SK-N-SH (cell line): ENCODE measurements around the gene VPS33B. TPM values are rescaled to one million over a fixed set of nuclear protein-coding genes. Genes with fewer than 3 reads are reported as not detected.

Experiments used
- CTCF ChIA-PET: fragments of 300-600, 350-600 bp; formaldehyde crosslinking; extraction: SDS; loops from one replicate; lab custom pipeline; 2021; lab: Yijun Ruan, JAX
- POLR2A ChIA-PET: fragments of 350-600 bp; sonication (Branson Sonifier 250); formaldehyde crosslinking; extraction: SDS; loops from one replicate; lab custom pipeline; 2020; ENCODE audit warnings: antibody characterized with exemption, inconsistent platforms; lab: Yijun Ruan, JAX
- DNase-seq: peaks from one replicate; pipeline ENCODE4 v3.0.0; 2012
- H2AFZ ChIP-seq: fragments of 200-600 bp; sonication (generic); 2 replicates; pipeline ENCODE4 v1.8.1; 2016; ENCODE audit warnings: antibody characterized with exemption, mild to moderate bottlenecking, low read depth
- H3F3A ChIP-seq: fragments of 200-600 bp; sonication (generic); replicated peaks from 2 replicates; pipeline ENCODE3; 2016; ENCODE audit warnings: antibody characterized with exemption, mild to moderate bottlenecking; ENCODE audit not compliant: insufficient read depth
- H3K27ac ChIP-seq, 2 experiments: fragments of 200-500 bp in 1 of 2; fragments of 200-600 bp in 1 of 2; sonication (Bioruptor generic) in 1 of 2; sonication (generic), shearing (Covaris generic) in 1 of 2; 2 replicates each; pipeline versions ENCODE4 v1.5.1 to v1.6.1; 2014 to 2016; ENCODE audit warnings: low read depth in 2 of 2, inconsistent platforms in 1 of 2, low read length in 1 of 2, mild to moderate bottlenecking in 1 of 2, mixed read lengths in 1 of 2
- H3K27me3 ChIP-seq: fragments of 200-600 bp; sonication (generic), shearing (Covaris generic); 2 replicates; pipeline ENCODE4 v1.6.1; 2016; ENCODE audit warnings: mixed run types; ENCODE audit not compliant: insufficient read depth
- H3K36me3 ChIP-seq, 2 experiments: fragments of 200-500 bp in 1 of 2; fragments of 200-600 bp in 1 of 2; sonication (Bioruptor generic) in 1 of 2; sonication (generic) in 1 of 2; replicated peaks in 1 of 2; 2 replicates each; pipeline versions ENCODE3 to v1.5.1; 2014 to 2016; ENCODE audit warnings: low read length in 1 of 2, mild to moderate bottlenecking in 1 of 2; ENCODE audit not compliant: insufficient read depth in 2 of 2, control insufficient read depth in 1 of 2
- H3K4me1 ChIP-seq, 2 experiments: fragments of 200-500 bp in 1 of 2; fragments of 200-600 bp in 1 of 2; sonication (Bioruptor generic) in 1 of 2; sonication (generic), shearing (Covaris generic) in 1 of 2; 2 replicates each; pipeline versions ENCODE4 v1.5.1 to v1.6.1; 2014 to 2016; ENCODE audit warnings: low read depth in 1 of 2, low read length in 1 of 2, mixed run types in 1 of 2; ENCODE audit not compliant: insufficient read depth in 2 of 2, control insufficient read depth in 1 of 2
- H3K4me2 ChIP-seq: fragments of 200-600 bp; sonication (generic), shearing (Covaris generic); 2 replicates; pipeline ENCODE4 v1.6.1; 2017; ENCODE audit warnings: mixed run types
- H3K4me3 ChIP-seq, 2 experiments: fragments of 200-500 bp in 1 of 2; fragments of 200-600 bp in 1 of 2; sonication (Bioruptor generic) in 1 of 2; sonication (generic), shearing (Covaris generic) in 1 of 2; 2 replicates each; pipeline versions ENCODE4 v1.5.1 to v1.8.1; 2014 to 2016; ENCODE audit warnings: low read depth in 2 of 2, inconsistent platforms in 1 of 2, low read length in 1 of 2, mild to moderate bottlenecking in 1 of 2, mixed read lengths in 1 of 2, moderate library complexity in 1 of 2
- H3K79me2 ChIP-seq: fragments of 200-600 bp; sonication (generic); 2 replicates; pipeline ENCODE4 v1.8.1; 2017; ENCODE audit warnings: mild to moderate bottlenecking; ENCODE audit not compliant: insufficient read depth
- H3K9ac ChIP-seq: fragments of 200-600 bp; sonication (generic); 2 replicates; pipeline ENCODE4 v1.6.1; 2017; ENCODE audit warnings: mixed run types
- H3K9me2 ChIP-seq: fragments of 200-600 bp; sonication (generic); 2 replicates; pipeline ENCODE4 v1.6.1; 2017; ENCODE audit warnings: mixed run types
- H3K9me3 ChIP-seq: fragments of 200-600 bp; sonication (generic); 2 replicates; pipeline ENCODE4 v1.6.1; 2017; ENCODE audit warnings: mixed run types, mild to moderate bottlenecking, moderate library complexity
- H4K20me1 ChIP-seq: fragments of 200-600 bp; sonication (generic); 2 replicates; pipeline ENCODE4 v1.6.1; 2017; ENCODE audit warnings: mild to moderate bottlenecking, mixed run types; ENCODE audit not compliant: insufficient read depth
- ELF1 ChIP-seq: IDR thresholded peaks from 2 replicates; pipeline ENCODE4 v1.4.0; 2012
- FOXJ3 ChIP-seq: sonication (generic); formaldehyde crosslinking; IDR thresholded peaks from 2 replicates; pipeline ENCODE4 v1.5.1; 2020; ENCODE audit warnings: mild to moderate bottlenecking, missing genetic modification reagents
- FOXM1 ChIP-seq: IDR thresholded peaks from 2 replicates; pipeline ENCODE4 v1.4.0; 2012; ENCODE audit warnings: low read depth, mild to moderate bottlenecking
- IRF3 ChIP-seq: fragments of 150-350 bp; IDR thresholded peaks from 2 replicates; pipeline ENCODE4 v1.6.1; 2016; ENCODE audit warnings: mild to moderate bottlenecking, low read depth, low read length
- RFX5 ChIP-seq: IDR thresholded peaks from 2 replicates; pipeline ENCODE4 v1.6.1; 2012; ENCODE audit warnings: mild to moderate bottlenecking, improper control_type of control experiment, low read length
- SMC3 ChIP-seq: IDR thresholded peaks from 2 replicates; pipeline ENCODE4 v1.6.1; 2012; ENCODE audit warnings: low read depth, low read length, improper control_type of control experiment
- USF2 ChIP-seq: fragments of 150-350 bp; IDR thresholded peaks from 2 replicates; pipeline ENCODE4 v1.6.1; 2017; ENCODE audit warnings: antibody characterized with exemption, low read length, low read depth, borderline replicate concordance
- YY1 ChIP-seq: IDR thresholded peaks from 2 replicates; pipeline ENCODE4 v1.4.0; 2012; ENCODE audit warnings: low read depth, mild to moderate bottlenecking
- ZBTB33 ChIP-seq: IDR thresholded peaks from 2 replicates; pipeline ENCODE4 v1.4.0; 2012; ENCODE audit warnings: low read depth, borderline replicate concordance
- WGBS: methylation state at CpG from one replicate; pipeline ENCODE4 v1.1.6; 2017; ENCODE audit warnings: low lambda C conversion rate; 5-methylcytosine and 5-hydroxymethylcytosine counted together
- polyA plus RNA-seq, 3 experiments: library from polyadenylated mRNA; depleted of rRNA; stranded (reverse); fragments of >200 nt; gene quantifications; 2 replicates each; pipeline ENCODE4 v1.2.3, GENCODE V29; 2012
- TF ChIP-seq, protein P1 (sequence below): IDR thresholded peaks from 2 replicates; pipeline ENCODE4 v1.6.1; 2012; ENCODE audit warnings: mild to moderate bottlenecking, low read depth, low read length, moderate library complexity

The VPS33B gene
- polyA plus RNA-seq, 1 of the 3 experiments (the other 2 are of a cell fraction): 16.6 TPM

DNA sequence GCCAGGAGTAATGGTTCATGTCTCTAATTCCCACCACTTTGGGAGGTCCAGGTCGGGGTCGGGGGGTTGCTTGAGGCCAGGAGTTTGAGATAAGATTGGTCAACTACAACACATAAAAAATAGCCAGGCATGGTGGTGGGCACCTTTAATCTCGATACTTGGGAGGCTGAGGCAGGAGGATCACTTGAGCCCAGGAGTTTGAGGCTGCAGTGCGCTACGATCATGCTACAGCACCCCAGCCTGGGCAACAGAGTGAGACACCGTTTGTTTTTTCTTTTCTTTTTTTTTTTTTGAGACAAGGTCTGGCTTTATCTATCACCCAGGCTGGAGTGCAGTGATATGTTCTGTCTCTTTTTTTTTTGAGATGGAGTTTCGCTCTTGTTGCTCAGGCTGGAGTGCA, 1.3 kb upstream of the VPS33B start:
- DNase-seq: no peak
- no peaks in the 10 kb centered on the region for H3K9me3 ChIP-seq
- H3F3A ChIP-seq: peaks cover 5% of the 10 kb centered on the region
- no peaks in the 10 kb centered on the region for H4K20me1 ChIP-seq
- H3K27ac ChIP-seq: no peak overlapping the region
- peaks cover 40% of the 10 kb centered on the region for H3K79me2 ChIP-seq
- peaks cover 0 to 4% of the 10 kb centered on the region in 2 experiments for H3K36me3 ChIP-seq
- POLR2A ChIA-PET: no interaction called here
- CTCF ChIA-PET: interaction anchor here (1.3 kb wide), 1 partner anchor 10 kb away, joined by 5 read pairs; no protein-coding TSS in a partner anchor
- 89% methylated on average over 7 of the region's 7 CpGs for WGBS
- no peak overlapping the region for H3K9ac ChIP-seq
- TF ChIP-seq IRF3: no peak
- no peak for TF ChIP-seq YY1
- TF ChIP-seq FOXJ3 (CRISPR knock-in tag): no peak
- TF ChIP-seq ZBTB33: no peak
- TF ChIP-seq USF2: no peak
- TF ChIP-seq ELF1: no peak
- no peak for TF ChIP-seq FOXM1
- no peak for TF ChIP-seq SMC3
- TF ChIP-seq RFX5: no peak
- TF ChIP-seq, protein P1, sequence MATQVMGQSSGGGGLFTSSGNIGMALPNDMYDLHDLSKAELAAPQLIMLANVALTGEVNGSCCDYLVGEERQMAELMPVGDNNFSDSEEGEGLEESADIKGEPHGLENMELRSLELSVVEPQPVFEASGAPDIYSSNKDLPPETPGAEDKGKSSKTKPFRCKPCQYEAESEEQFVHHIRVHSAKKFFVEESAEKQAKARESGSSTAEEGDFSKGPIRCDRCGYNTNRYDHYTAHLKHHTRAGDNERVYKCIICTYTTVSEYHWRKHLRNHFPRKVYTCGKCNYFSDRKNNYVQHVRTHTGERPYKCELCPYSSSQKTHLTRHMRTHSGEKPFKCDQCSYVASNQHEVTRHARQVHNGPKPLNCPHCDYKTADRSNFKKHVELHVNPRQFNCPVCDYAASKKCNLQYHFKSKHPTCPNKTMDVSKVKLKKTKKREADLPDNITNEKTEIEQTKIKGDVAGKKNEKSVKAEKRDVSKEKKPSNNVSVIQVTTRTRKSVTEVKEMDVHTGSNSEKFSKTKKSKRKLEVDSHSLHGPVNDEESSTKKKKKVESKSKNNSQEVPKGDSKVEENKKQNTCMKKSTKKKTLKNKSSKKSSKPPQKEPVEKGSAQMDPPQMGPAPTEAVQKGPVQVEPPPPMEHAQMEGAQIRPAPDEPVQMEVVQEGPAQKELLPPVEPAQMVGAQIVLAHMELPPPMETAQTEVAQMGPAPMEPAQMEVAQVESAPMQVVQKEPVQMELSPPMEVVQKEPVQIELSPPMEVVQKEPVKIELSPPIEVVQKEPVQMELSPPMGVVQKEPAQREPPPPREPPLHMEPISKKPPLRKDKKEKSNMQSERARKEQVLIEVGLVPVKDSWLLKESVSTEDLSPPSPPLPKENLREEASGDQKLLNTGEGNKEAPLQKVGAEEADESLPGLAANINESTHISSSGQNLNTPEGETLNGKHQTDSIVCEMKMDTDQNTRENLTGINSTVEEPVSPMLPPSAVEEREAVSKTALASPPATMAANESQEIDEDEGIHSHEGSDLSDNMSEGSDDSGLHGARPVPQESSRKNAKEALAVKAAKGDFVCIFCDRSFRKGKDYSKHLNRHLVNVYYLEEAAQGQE: no peak
- TF ChIP-seq, all 33 proteins: peak for 0
- Histone ChIP-seq H2AFZ (no peak overlapping the region), H3K4me2 (no peak overlapping the region), H3K4me3 (no peak overlapping the region; a peak in 1 of 4 replicates), H3K27me3 (no peaks in the 10 kb centered on the region), H3K9me2 (no peaks in the 10 kb centered on the region), H3K4me1 (peaks cover 4 to 10% of the 10 kb centered on the region in 2 experiments; a peak in 3 of 4 replicates)
